ENCODE results near the gene NOL6. TPM values are rescaled to one million over a fixed set of nuclear protein-coding genes. Genes with fewer than 3 reads are reported as not detected.

Gene NOL6
- total RNA-seq, 4 donors from 2014 or later = 25.7 to 37.2 (median 27.9) TPM

- Histone ChIP-seq H3K27me3 (no peaks in the 10 kb centered on the region), H3K4me3 (no peak overlapping the region), H3K9me3 (no peaks in the 10 kb centered on the region), H3K27ac (no peak overlapping the region), H3K4me1 (no peaks in the 10 kb centered on the region), H3K36me3 (peaks cover 0 to 22% (median 0%) of the 10 kb centered on the region in 3 donors)
- 92 to 98% methylated on average over 6 of the region's 6 CpGs for WGBS, 2 donors
- no peak for DNase-seq (ENCODE audit: low spot score in 2 of 2)
- TF ChIP-seq EP300 (IDR thresholded peaks at IDR 0.05) = no peak
- no peak for TF ChIP-seq POLR2A (IDR thresholded peaks at IDR 0.05)
- no peak for TF ChIP-seq CTCF (IDR thresholded peaks at IDR 0.05)
Observed at GRCh38 chr9:33480976-33481375, 7.3 kb upstream of the NOL6 start.

GRCh38 chr9:33480106-33480505 is 6.4 kb upstream of the NOL6 start:
- Histone ChIP-seq H3K27ac (no peak overlapping the region), H3K4me3 (no peak overlapping the region), H3K9me3 (no peaks in the 10 kb centered on the region), H3K27me3 (no peaks in the 10 kb centered on the region), H3K4me1 (no peaks in the 10 kb centered on the region), H3K36me3 (peaks cover 0 to 22% (median 0%) of the 10 kb centered on the region in 3 donors)
- WGBS, 2 donors = 49 to 58% methylated on average over 2 of the region's 2 CpGs
- no peak for DNase-seq (ENCODE audit: low spot score in 2 of 2)
- TF ChIP-seq POLR2A (IDR thresholded peaks at IDR 0.05) = no peak
- no peak for TF ChIP-seq EP300 (IDR thresholded peaks at IDR 0.05)

GRCh38 chr9:33476503-33476902 is 2.8 kb upstream of the NOL6 start:
- no peak for DNase-seq (ENCODE audit: low spot score in 2 of 2)
- H3K27ac ChIP-seq = no peak overlapping the region
- no peaks in the 10 kb centered on the region for H3K27me3 ChIP-seq
- peaks cover 0 to 23% (median 13%) of the 10 kb centered on the region in 4 donors for H3K4me1 ChIP-seq
- TF ChIP-seq POLR2A (IDR thresholded peaks at IDR 0.05) = no peak
- no peak for TF ChIP-seq CTCF (IDR thresholded peaks at IDR 0.05)
- TF ChIP-seq EP300 (IDR thresholded peaks at IDR 0.05) = no peak
- no peak overlapping the region for H3K4me3 ChIP-seq
- 93 to 95% methylated on average over 10 of the region's 10 CpGs for WGBS, 2 donors
- H3K36me3 ChIP-seq = peaks cover 0 to 29% (median 0%) of the 10 kb centered on the region in 3 donors
- H3K9me3 ChIP-seq = no peaks in the 10 kb centered on the region

- Histone ChIP-seq H3K27me3 (no peaks in the 10 kb centered on the region), H3K9me3 (no peaks in the 10 kb centered on the region), H3K27ac (no peak overlapping the region), H3K4me3 (no peak overlapping the region), H3K36me3 (peaks cover 0 to 40% (median 0%) of the 10 kb centered on the region in 3 donors), H3K4me1 (peaks cover 0 to 23% (median 13%) of the 10 kb centered on the region in 4 donors)
- TF ChIP-seq CTCF (IDR thresholded peaks at IDR 0.05) (no peak), EP300 (IDR thresholded peaks at IDR 0.05) (no peak), POLR2A (IDR thresholded peaks at IDR 0.05) (no peak)
- no peak for DNase-seq (ENCODE audit: low spot score in 2 of 2)
- 83 to 96% methylated on average over 1 of the region's 1 CpG for WGBS, 2 donors
Observed at GRCh38 chr9:33475357-33475756, 1.6 kb upstream of the NOL6 start.

- peak overlapping the region; percentile 16 to 87 (median 34) for H3K27ac ChIP-seq
- DNase-seq (ENCODE audit: low spot score in 2 of 2) = no peak
Observed at GRCh38 chr9:33472881-33473615, 676 bp downstream of the NOL6 start.

More at GRCh38 chr9:33472881-33473615, 676 bp downstream of the NOL6 start:
- peaks cover 0 to 49% (median 19%) of the 10 kb centered on the region in 3 donors for H3K36me3 ChIP-seq
- peaks cover 0 to 23% (median 13%) of the 10 kb centered on the region in 4 donors for H3K4me1 ChIP-seq
- no peaks in the 10 kb centered on the region for H3K27me3 ChIP-seq
- H3K4me3 ChIP-seq = peak overlapping the region; percentile 62 to 84 (median 80)
- H3K9me3 ChIP-seq = no peaks in the 10 kb centered on the region
- WGBS, 2 donors = 13 to 14% methylated on average over 17 to 18 of the region's 18 CpGs
- TF ChIP-seq POLR2A (IDR thresholded peaks at IDR 0.05) (no peak), EP300 (IDR thresholded peaks at IDR 0.05) (no peak), CTCF (IDR thresholded peaks at IDR 0.05) (no peak)
